SK-N-SH (cell line): ENCODE measurements around the gene TRAF4.

Experiments used
- CTCF ChIP-seq: fragments of 200-600 bp; sonication (generic); IDR thresholded peaks from 2 replicates; pipeline ENCODE4 v1.6.1; 2017; ENCODE audit warnings: antibody characterized with exemption, mild to moderate bottlenecking, moderate library complexity
- EP300 ChIP-seq, 2 experiments: IDR thresholded peaks; 2 replicates each; pipeline versions ENCODE4 v1.4.0 to v1.6.1; 2012; ENCODE audit warnings: borderline replicate concordance in 1 of 2, low read depth in 1 of 2, low read length in 1 of 2
- JUND ChIP-seq: IDR thresholded peaks from 2 replicates; pipeline ENCODE4 v1.4.0; 2012

- TF ChIP-seq JUND, result no peak
- TF ChIP-seq CTCF, result no peak
- TF ChIP-seq EP300 (IDR thresholded peaks at IDR 0.05; ENCODE audit: borderline replicate concordance in 1 of 2, low read depth in 1 of 2, low read length in 1 of 2), result no peak
Measured at GRCh38 chr17:28777178-28777577, 33.4 kb downstream of the TRAF4 start.
